ENCODE data around the gene GGT7.

The GGT7 gene

DNA sequence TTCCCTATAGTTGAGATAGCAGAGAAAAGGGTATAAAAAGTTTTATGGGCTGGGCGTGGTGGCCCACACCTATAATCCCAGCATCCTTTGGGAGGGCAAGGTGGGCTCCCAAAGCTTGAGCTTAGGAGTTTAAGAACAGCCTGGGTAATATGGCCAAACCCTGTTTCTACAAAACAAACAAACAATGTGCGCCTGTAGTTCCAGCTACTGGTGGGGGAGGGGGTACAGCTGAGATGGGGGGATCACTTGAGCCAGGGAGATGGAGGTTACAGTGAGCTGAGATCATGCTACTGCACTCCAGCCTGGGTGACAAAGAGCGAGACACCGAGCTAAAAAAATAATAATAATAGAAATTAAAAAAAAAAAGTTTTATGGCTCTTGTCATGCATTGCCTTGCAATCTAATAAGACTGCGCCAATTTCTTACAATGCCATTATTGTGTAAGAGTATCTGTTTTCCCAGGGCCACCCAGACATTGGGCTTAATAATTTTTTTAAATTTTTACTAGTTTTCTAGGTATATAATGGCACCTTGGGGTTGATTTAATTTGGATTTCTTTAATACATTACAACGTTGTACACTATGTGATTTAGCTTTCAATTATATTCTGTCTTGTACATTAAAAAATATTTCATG lies 7.7 kb upstream of the GGT7 start:
- no peak for TF ChIP-seq CTCF (conservative IDR thresholded peaks at IDR 0.05; ENCODE audit: low read depth, low read length)
- peaks cover 7% of the 10 kb centered on the region for H3K4me1 ChIP-seq (ENCODE audit: low read depth, poor library complexity, severe bottlenecking)
- H3K36me3 ChIP-seq (ENCODE audit: insufficient read depth): no peaks in the 10 kb centered on the region
- H3K4me3 ChIP-seq (IDR thresholded peaks at IDR 0.05; ENCODE audit: insufficient read depth, low read depth, low read length): no peak overlapping the region
- no peaks in the 10 kb centered on the region for H3K79me2 ChIP-seq (ENCODE audit: insufficient read depth, low read depth)
- no peaks in the 10 kb centered on the region for H4K20me1 ChIP-seq (ENCODE audit: insufficient read depth)
- no peak overlapping the region for H2AFZ ChIP-seq (ENCODE audit: low read depth)
- H3K4me2 ChIP-seq: no peak overlapping the region
- no peak overlapping the region for H3K9ac ChIP-seq
- no peaks in the 10 kb centered on the region for H3K27me3 ChIP-seq (ENCODE audit: insufficient read depth, low read depth)
- H3K27ac ChIP-seq: no peak overlapping the region

DNA sequence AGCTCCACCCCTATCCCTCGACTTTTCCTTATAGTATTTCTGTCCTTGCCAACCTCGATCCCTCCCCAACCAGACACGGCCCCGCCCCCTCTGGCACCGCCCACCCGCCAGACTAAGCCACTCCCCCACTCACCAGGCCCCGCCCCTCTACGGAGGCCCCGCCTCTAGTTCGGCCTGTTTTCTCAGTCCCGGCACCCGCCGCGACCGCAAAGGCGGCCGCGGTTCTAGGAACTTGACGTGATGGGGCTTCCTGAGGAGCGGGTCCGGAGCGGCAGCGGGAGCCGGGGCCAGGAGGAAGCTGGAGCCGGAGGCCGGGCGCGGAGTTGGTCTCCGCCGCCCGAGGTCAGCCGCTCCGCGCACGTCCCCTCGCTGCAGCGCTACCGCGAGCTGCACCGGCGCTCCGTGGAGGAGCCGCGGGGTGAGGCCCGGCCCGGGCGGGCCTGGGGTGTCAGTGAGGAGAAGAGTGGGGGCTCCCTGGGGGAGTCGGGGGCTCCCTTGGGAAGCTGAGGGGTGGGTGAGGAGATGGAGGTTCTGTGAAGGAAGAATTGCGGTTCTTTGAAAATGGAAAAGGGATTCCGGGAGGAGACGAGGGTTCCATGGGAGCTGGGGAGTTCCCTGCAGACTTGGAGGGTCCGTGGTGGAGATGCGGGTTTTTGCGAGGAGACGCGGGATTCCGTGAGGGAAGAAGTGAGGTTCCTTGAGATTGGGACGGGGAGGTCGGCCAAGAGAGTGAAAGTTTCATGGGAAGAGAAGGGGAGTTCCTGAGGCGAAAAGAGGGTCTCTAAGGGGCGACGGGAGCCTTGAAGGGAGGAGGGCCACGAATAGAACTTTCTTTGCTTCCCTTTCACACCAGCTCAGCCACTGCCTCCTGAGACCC lies 4.0 kb upstream of the GGT7 start, which contains the start of gene ACSS2:
Gene ACSS2, plus strand, starts transcription at position 207 of the 877 bp plus-strand sequence. Its CDS starts 34 bp downstream, at position 241.
- Histone ChIP-seq H3K4me1 (ENCODE audit: low read depth, poor library complexity, severe bottlenecking) (peaks cover 34% of the 10 kb centered on the region), H4K20me1 (ENCODE audit: insufficient read depth) (no peaks in the 10 kb centered on the region), H3K27ac (no peak within 1 kb of the TSS), H3K9ac (peak within 1 kb of the TSS; percentile 63; the same call in 1 of the 2 replicates), H3K27me3 (ENCODE audit: insufficient read depth, low read depth) (no peaks in the 10 kb centered on the region), H3K79me2 (ENCODE audit: insufficient read depth, low read depth) (no peaks in the 10 kb centered on the region), H3K36me3 (ENCODE audit: insufficient read depth) (no peaks in the 10 kb centered on the region), H3K4me3 (IDR thresholded peaks at IDR 0.05; ENCODE audit: insufficient read depth, low read depth, low read length) (no peak within 1 kb of the TSS), H3K4me2 (peak within 1 kb of the TSS; percentile 63), H2AFZ (ENCODE audit: low read depth) (peak within 1 kb of the TSS; percentile 93)
- no peak for TF ChIP-seq CTCF (conservative IDR thresholded peaks at IDR 0.05; ENCODE audit: low read depth, low read length)

GRCh38 chr20:34875642-34876405 lies 3.2 kb upstream of the GGT7 start:
- Histone ChIP-seq H2AFZ (ENCODE audit: low read depth) (peak overlapping the region; percentile 93), H3K27ac (no peak overlapping the region), H3K9ac (no peak overlapping the region), H4K20me1 (ENCODE audit: insufficient read depth) (no peaks in the 10 kb centered on the region), H3K79me2 (ENCODE audit: insufficient read depth, low read depth) (no peaks in the 10 kb centered on the region), H3K4me1 (ENCODE audit: low read depth, poor library complexity, severe bottlenecking) (peaks cover 34% of the 10 kb centered on the region), H3K4me3 (IDR thresholded peaks at IDR 0.05; ENCODE audit: insufficient read depth, low read depth, low read length) (no peak overlapping the region), H3K27me3 (ENCODE audit: insufficient read depth, low read depth) (no peaks in the 10 kb centered on the region), H3K4me2 (peak overlapping the region; percentile 34), H3K36me3 (ENCODE audit: insufficient read depth) (no peaks in the 10 kb centered on the region)
- TF ChIP-seq CTCF (conservative IDR thresholded peaks at IDR 0.05; ENCODE audit: low read depth, low read length): no peak

GRCh38 chr20:34874094-34874654 lies 1.5 kb upstream of the GGT7 start:
- no peak overlapping the region for H3K27ac ChIP-seq
- H4K20me1 ChIP-seq (ENCODE audit: insufficient read depth): no peaks in the 10 kb centered on the region
- H3K4me3 ChIP-seq (IDR thresholded peaks at IDR 0.05; ENCODE audit: insufficient read depth, low read depth, low read length): no peak overlapping the region
- no peak overlapping the region for H2AFZ ChIP-seq (ENCODE audit: low read depth)
- no peak overlapping the region for H3K9ac ChIP-seq
- peaks cover 34% of the 10 kb centered on the region for H3K4me1 ChIP-seq (ENCODE audit: low read depth, poor library complexity, severe bottlenecking)
- H3K4me2 ChIP-seq: peak overlapping the region; percentile 96; the same call in 1 of the 2 replicates
- no peaks in the 10 kb centered on the region for H3K79me2 ChIP-seq (ENCODE audit: insufficient read depth, low read depth)
- peak; percentile 92 for TF ChIP-seq CTCF (conservative IDR thresholded peaks at IDR 0.05; ENCODE audit: low read depth, low read length)
- H3K36me3 ChIP-seq (ENCODE audit: insufficient read depth): no peaks in the 10 kb centered on the region
- no peaks in the 10 kb centered on the region for H3K27me3 ChIP-seq (ENCODE audit: insufficient read depth, low read depth)
